ENCODE measurements around the gene LLPH.

LLPH gene

DNA sequence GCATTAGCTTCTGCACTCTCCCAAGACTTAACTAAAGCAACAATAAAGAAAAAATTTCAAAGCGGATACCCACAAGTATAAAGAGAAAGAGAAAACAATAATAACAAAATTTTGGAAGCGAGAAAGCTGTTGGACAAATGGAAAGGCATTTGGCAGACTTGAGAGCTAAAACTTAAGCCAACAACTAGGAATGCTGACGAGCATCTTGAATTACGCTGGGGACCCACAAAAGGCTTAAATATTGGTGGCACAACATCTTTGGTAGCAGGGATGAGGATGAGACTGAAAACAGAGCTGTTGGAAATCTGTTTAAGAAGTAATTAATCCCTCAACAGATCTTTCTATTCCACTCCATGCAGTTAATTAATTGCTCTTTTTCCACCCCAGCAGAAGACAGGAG lies 49.8 kb downstream of the LLPH start:
- TF ChIP-seq, protein P1, sequence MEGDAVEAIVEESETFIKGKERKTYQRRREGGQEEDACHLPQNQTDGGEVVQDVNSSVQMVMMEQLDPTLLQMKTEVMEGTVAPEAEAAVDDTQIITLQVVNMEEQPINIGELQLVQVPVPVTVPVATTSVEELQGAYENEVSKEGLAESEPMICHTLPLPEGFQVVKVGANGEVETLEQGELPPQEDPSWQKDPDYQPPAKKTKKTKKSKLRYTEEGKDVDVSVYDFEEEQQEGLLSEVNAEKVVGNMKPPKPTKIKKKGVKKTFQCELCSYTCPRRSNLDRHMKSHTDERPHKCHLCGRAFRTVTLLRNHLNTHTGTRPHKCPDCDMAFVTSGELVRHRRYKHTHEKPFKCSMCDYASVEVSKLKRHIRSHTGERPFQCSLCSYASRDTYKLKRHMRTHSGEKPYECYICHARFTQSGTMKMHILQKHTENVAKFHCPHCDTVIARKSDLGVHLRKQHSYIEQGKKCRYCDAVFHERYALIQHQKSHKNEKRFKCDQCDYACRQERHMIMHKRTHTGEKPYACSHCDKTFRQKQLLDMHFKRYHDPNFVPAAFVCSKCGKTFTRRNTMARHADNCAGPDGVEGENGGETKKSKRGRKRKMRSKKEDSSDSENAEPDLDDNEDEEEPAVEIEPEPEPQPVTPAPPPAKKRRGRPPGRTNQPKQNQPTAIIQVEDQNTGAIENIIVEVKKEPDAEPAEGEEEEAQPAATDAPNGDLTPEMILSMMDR (IDR thresholded peaks at IDR 0.05) = no peak
- no peak for TF ChIP-seq ZFX (IDR thresholded peaks at IDR 0.05; ENCODE audit: borderline replicate concordance)
- no peak overlapping the region for H3K27ac ChIP-seq

DNA sequence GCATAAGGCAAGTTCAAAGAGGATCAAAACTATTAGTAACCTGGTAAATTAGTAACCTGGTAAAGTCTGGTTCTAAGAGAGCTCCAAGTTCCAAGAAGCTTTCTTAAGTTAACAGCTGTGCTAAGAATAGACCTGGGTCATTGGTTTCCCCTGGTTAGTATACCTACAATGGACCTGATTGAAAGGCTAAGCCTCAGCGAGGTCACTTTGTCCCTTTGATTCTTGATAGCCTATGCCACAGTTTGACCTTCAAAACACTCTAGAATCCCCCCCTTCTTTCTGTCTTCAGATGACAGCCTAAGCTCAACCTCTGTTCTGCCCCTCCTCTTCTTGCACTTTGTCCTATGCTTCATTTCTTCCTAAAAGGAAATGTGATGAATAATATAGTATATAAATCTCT lies 53.0 kb downstream of the LLPH start:
- H3K27ac ChIP-seq = no peak overlapping the region
- TF ChIP-seq ZFX (IDR thresholded peaks at IDR 0.05; ENCODE audit: borderline replicate concordance) = no peak
- TF ChIP-seq, protein P1 (IDR thresholded peaks at IDR 0.05) = no peak

DNA sequence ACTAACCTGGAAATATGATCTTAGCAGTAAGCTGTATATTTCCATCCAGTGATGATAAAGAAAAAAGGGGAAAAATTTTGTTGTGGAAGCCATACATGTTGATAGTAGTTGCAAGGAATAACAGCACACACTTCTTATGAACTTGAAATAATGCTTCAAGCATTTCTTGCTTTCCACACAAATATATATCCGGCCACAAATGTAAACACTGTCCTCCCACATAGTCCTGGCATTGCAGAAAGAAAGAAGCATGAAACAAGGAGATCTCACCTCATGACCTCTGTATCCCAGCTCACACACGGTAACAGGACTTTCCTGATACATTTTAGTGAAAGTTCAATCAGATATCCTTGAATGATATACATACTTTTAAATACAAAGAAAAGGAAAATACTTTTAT lies 56.0 kb downstream of the LLPH start:
- no peak overlapping the region for H3K27ac ChIP-seq
- TF ChIP-seq, protein P1 (IDR thresholded peaks at IDR 0.05) = no peak
- no peak for TF ChIP-seq ZFX (IDR thresholded peaks at IDR 0.05; ENCODE audit: borderline replicate concordance)

DNA sequence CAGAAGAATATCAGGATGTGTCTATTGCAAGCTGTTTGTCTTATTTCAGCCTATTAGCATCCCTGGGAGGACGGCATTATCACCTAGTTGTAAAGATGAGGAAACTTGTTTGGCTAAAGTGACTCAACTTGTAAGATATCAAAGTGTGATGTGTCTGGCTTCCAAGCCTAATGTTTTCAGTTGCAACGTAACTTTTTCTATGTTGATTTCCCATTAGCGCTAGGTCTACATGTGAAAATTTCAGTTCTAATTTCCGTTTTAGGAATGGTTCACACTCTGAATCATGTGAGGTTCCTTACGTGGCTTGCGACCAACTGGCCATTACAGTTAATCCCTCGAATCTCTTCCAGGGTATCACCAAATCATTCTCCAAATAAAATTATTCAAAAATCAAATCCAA lies 58.0 kb downstream of the LLPH start:
- TF ChIP-seq, protein P1 (IDR thresholded peaks at IDR 0.05) = no peak
- no peak for TF ChIP-seq ZFX (IDR thresholded peaks at IDR 0.05; ENCODE audit: borderline replicate concordance)
- no peak overlapping the region for H3K27ac ChIP-seq

DNA sequence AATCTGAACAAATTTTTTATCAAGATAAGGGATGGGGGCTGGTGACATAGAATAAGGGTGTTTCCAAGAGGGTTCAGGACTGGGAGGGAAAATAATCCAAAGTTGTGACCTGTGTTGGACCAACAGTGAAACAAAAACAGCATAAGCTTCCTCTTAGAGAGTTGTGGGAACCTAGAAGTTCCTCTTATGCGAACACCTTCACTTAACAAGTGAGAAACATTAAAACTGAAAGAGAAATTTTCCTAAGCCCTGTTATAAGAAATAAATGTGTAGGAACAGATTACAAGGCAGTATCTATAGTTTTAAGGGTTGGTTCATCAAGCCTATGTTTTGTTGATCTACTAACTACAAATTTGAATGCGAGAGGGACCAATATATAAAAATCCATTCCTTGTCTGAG lies 58.4 kb downstream of the LLPH start:
- TF ChIP-seq ZFX (IDR thresholded peaks at IDR 0.05; ENCODE audit: borderline replicate concordance) = no peak
- TF ChIP-seq, protein P1 (IDR thresholded peaks at IDR 0.05) = no peak
- no peak overlapping the region for H3K27ac ChIP-seq

DNA sequence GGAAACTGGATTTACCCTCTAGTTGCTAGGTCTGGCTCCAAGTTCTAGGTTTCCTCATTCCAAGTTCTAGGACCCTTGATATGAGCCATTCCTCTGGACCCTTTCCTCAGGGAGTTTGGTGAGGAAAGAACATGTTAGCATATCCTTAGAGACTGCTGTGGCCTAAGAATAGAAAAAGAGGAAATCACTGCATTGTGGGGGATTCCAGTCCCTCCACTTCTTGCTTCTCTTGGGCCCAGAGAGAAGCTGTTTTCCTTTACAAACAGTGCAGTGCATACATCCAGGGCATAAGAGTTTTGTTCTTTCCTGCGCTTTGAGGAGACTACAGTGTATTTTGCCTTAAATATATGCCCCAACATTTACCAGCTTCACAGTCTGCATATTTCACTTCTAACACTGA lies 59.0 kb downstream of the LLPH start:
- no peak for TF ChIP-seq ZFX (IDR thresholded peaks at IDR 0.05; ENCODE audit: borderline replicate concordance)
- H3K27ac ChIP-seq = no peak overlapping the region

DNA sequence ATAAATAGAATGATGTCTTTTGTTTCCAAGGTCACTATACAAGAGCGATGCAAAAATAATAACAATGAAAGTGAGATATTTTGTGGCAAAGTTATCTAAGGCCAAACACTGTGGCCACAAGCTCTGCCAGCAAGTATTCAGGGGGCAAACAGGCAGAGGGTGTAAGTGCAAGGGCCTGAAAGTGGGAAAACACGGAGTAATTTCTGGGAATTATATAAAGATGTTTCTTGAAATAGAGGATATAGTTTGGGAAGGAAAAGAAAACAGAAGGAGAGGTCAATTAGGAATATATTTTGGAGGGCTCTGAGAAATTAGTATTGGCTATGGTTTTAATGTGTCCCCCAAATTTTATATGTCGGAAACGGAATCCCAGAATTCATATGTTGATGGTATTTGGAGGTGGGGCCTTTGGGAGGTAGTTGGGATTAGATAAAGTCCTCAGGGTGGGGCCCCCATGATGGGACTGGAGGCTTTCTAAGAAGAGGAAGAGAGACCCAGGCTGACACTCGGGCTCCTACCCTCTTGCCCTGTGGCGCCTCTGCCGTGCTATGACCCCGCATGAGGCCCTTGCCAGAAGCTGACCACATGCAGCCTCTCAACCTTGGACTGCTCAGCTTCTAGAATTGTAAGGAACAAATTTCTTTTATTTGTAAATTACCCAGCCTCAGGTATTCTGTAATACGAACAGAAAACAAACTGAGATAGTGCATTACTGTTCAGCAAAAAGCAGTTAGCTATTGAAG lies 60.0 kb downstream of the LLPH start:
- no peak overlapping the region for H3K27ac ChIP-seq
- no peak for TF ChIP-seq ZFX (IDR thresholded peaks at IDR 0.05; ENCODE audit: borderline replicate concordance)
- TF ChIP-seq, protein P1 (IDR thresholded peaks at IDR 0.05) = no peak

All from 22Rv1 (cell line).